ENCODE measurements around the gene GADD45GIP1.
"Not testable (repeated sequence)": the region's sequence is repeated elsewhere in the genome, so short reads cannot be mapped to it uniquely, and the experiment has no call there.

GADD45GIP1 gene

GRCh38 chr19:12938779-12939601, 18.0 kb downstream of the GADD45GIP1 start:
- DNase-seq, result no peak

GRCh38 chr19:12937927-12938778, 18.9 kb downstream of the GADD45GIP1 start, which contains the start of gene CALR:
Gene CALR, plus strand, starts transcription at chr19:12938609. Its CDS starts 71 bp downstream, at chr19:12938680.
- peak; percentile 99 for DNase-seq

GRCh38 chr19:12937093-12937926, 19.7 kb downstream of the GADD45GIP1 start:
- no peak for DNase-seq

GRCh38 chr19:12936582-12936981, 20.4 kb downstream of the GADD45GIP1 start:
- DNase-seq, result no peak

GRCh38 chr19:12935071-12935470, 22.0 kb downstream of the GADD45GIP1 start:
- no peak for DNase-seq

GRCh38 chr19:12933287-12934072, 23.5 kb downstream of the GADD45GIP1 start, which contains the start of gene FARSA:
Gene FARSA, minus strand, starts transcription at chr19:12933711. Its CDS starts 15 bp downstream, at chr19:12933696.
- peak; percentile 85 for DNase-seq

GRCh38 chr19:12932392-12933286, 24.4 kb downstream of the GADD45GIP1 start:
- no peak for DNase-seq

- no peak for DNase-seq
Measured at GRCh38 chr19:12930002-12930645, 26.9 kb downstream of the GADD45GIP1 start.

GRCh38 chr19:12924621-12925310, 32.3 kb downstream of the GADD45GIP1 start:
- no peak for DNase-seq

- no peak for DNase-seq
Measured at GRCh38 chr19:12922959-12923358, 34.1 kb downstream of the GADD45GIP1 start.

- no peak for DNase-seq
Measured at GRCh38 chr19:12921047-12921446, 36.0 kb downstream of the GADD45GIP1 start.

- DNase-seq, result no peak
Measured at GRCh38 chr19:12918253-12918652, 38.8 kb downstream of the GADD45GIP1 start.

- DNase-seq, result not testable (repeated sequence)
Measured at GRCh38 chr19:12915860-12916259, 41.2 kb downstream of the GADD45GIP1 start.

- DNase-seq, result peak; percentile 64
Measured at GRCh38 chr19:12913851-12914690, 43.0 kb downstream of the GADD45GIP1 start.

GRCh38 chr19:12913011-12913561, 43.9 kb downstream of the GADD45GIP1 start:
- no peak for DNase-seq

- no peak for DNase-seq
Measured at GRCh38 chr19:12912571-12912970, 44.5 kb downstream of the GADD45GIP1 start.

- DNase-seq, result no peak
Measured at GRCh38 chr19:12907166-12907565, 49.9 kb downstream of the GADD45GIP1 start.
